B cell (primary cell): ENCODE results near the gene CTBP2. TPM values are rescaled to one million over a fixed set of nuclear protein-coding genes. Genes with fewer than 3 reads are reported as not detected.

ENCODE experiments used
- ATAC-seq: fragments of 200-7000 bp; cut with Tn5 transposase; one replicate; pipeline ENCODE4 v1.10.0; 2021; ENCODE audit warnings: low read depth, mild to moderate bottlenecking, moderate number of reproducible peaks, moderate library complexity
- CTCF ChIA-PET: fragments of 350-600 bp; sonication (Branson Sonifier 250); formaldehyde crosslinking; loops from one replicate; lab custom pipeline; 2021; ENCODE audit warnings: antibody characterized with exemption, inconsistent platforms; lab: Charles Lee
- POLR2A ChIA-PET: fragments of 350-600 bp; sonication (Branson Sonifier 250); formaldehyde crosslinking; loops from one replicate; lab custom pipeline; 2021; ENCODE audit warnings: antibody characterized with exemption; lab: Charles Lee
- DNase-seq: peaks from one replicate; pipeline ENCODE4 v3.0.0; 2013
- H2AFZ ChIP-seq: 2 replicates; pipeline ENCODE4 v1.6.1; 2012; ENCODE audit warnings: mild to moderate bottlenecking, low read depth, low read length; ENCODE audit not compliant: insufficient read depth, poor library complexity, severe bottlenecking
- H3K27ac ChIP-seq, 2 donors: 1 replicate in 1 of 2; 2 replicates in 1 of 2; pipeline ENCODE4 v1.5.1; 2012 to 2013; ENCODE audit warnings: low read length in 2 of 2, mild to moderate bottlenecking in 2 of 2, moderate library complexity in 1 of 2
- H3K27me3 ChIP-seq, 4 experiments: fragments of 200-600 bp in 1 of 4; sonication (generic) in 1 of 4; replicated peaks in 1 of 4; 1 replicate in 2 of 4; 2 replicates in 2 of 4; pipeline versions ENCODE4 v1.6.1 to v1.7.0; 2013 to 2016; ENCODE audit warnings: low read length in 3 of 4, mild to moderate bottlenecking in 2 of 4, mixed read lengths in 1 of 4, moderate library complexity in 1 of 4; ENCODE audit not compliant: insufficient read depth in 4 of 4, control insufficient read depth in 3 of 4; ENCODE audit errors: control extremely low read depth in 1 of 4
- H3K36me3 ChIP-seq, 2 experiments: replicated peaks in 1 of 2; 1 replicate in 1 of 2; 2 replicates in 1 of 2; pipeline versions ENCODE4 v1.6.1 to v1.7.1; 2013; ENCODE audit warnings: low read length in 1 of 2; ENCODE audit not compliant: insufficient read depth in 2 of 2, control insufficient read depth in 1 of 2; ENCODE audit errors: control extremely low read depth in 1 of 2, extremely low read depth in 1 of 2
- H3K4me1 ChIP-seq, 2 donors: fragments of 200-600 bp in 1 of 2; sonication (generic) in 1 of 2; 1 replicate in 1 of 2; 2 replicates in 1 of 2; pipeline versions ENCODE4 v1.5.1 to v1.6.1; 2013 to 2017; ENCODE audit warnings: low read length in 2 of 2; ENCODE audit not compliant: control insufficient read depth in 2 of 2, insufficient read depth in 2 of 2
- H3K4me2 ChIP-seq: replicated peaks from 2 replicates; pipeline ENCODE3; 2012; ENCODE audit warnings: mild to moderate bottlenecking, low read depth, low read length; ENCODE audit not compliant: poor library complexity, severe bottlenecking
- H3K4me3 ChIP-seq, 5 experiments: fragments of 200-600 bp in 1 of 5; sonication (generic) in 1 of 5; 1 replicate in 3 of 5; 2 replicates in 2 of 5; pipeline versions ENCODE4 v1.5.1 to v1.7.0; 2011 to 2016; ENCODE audit warnings: low read length in 4 of 5, mild to moderate bottlenecking in 4 of 5, low read depth in 2 of 5, control low read depth in 1 of 5, moderate library complexity in 1 of 5; ENCODE audit not compliant: insufficient read depth in 1 of 5; ENCODE audit errors: control extremely low read depth in 1 of 5, extremely low read depth in 1 of 5
- H3K79me2 ChIP-seq: fragments of 200-600 bp; sonication (generic); one replicate; pipeline ENCODE4 v1.6.0; 2016; ENCODE audit warnings: low read length; ENCODE audit not compliant: control insufficient read depth, insufficient read depth
- H3K9ac ChIP-seq: fragments of 200-600 bp; sonication (generic); 2 replicates; pipeline ENCODE4 v1.6.1; 2017; ENCODE audit warnings: mild to moderate bottlenecking, low read length, moderate library complexity
- H3K9me3 ChIP-seq, 3 donors: one replicate each; pipeline versions ENCODE4 v1.6.1 to v1.7.1; 2013; ENCODE audit warnings: low read length in 2 of 3; ENCODE audit not compliant: control insufficient read depth in 2 of 3, insufficient read depth in 1 of 3; ENCODE audit errors: control extremely low read depth in 1 of 3
- H4K20me1 ChIP-seq: 2 replicates; pipeline ENCODE4 v1.6.0; 2012; ENCODE audit warnings: mild to moderate bottlenecking, low read length; ENCODE audit not compliant: insufficient read depth, control insufficient read depth, poor library complexity, severe bottlenecking
- H3K27ac Mint-ChIP-seq: one replicate; pipeline ENCODE4 v1.8.0; 2021; ENCODE audit warnings: mixed read lengths
- H3K27me3 Mint-ChIP-seq: one replicate; pipeline ENCODE4 v1.8.0; 2021; ENCODE audit warnings: mixed read lengths
- H3K4me1 Mint-ChIP-seq: one replicate; pipeline ENCODE4 v1.8.0; 2021; ENCODE audit warnings: mixed read lengths
- H3K4me3 Mint-ChIP-seq: one replicate; pipeline ENCODE4 v1.8.0; 2021; ENCODE audit warnings: mixed read lengths
- H3K9me3 Mint-ChIP-seq: one replicate; pipeline ENCODE4 v1.8.0; 2022; ENCODE audit warnings: mixed read lengths; ENCODE audit not compliant: insufficient read depth
- EZH2 ChIP-seq: IDR thresholded peaks from 2 replicates; pipeline ENCODE4 v1.6.1; 2012; ENCODE audit warnings: borderline replicate concordance, low read depth, mild to moderate bottlenecking, moderate library complexity, low read length; ENCODE audit not compliant: insufficient read depth, poor library complexity, severe bottlenecking
- WGBS: methylation state at CpG from one replicate; pipeline ENCODE4 v1.1.5; 2013; ENCODE audit warnings: missing lambda C conversion rate; ENCODE audit not compliant: insufficient coverage; 5-methylcytosine and 5-hydroxymethylcytosine counted together
- intact Hi-C: fragments of 100-400 bp; cut with micrococcal nuclease; formaldehyde crosslinking; loops from one replicate; pipeline ENCODE4 v1.10.0; 2022
- polyA plus RNA-seq: library from polyadenylated mRNA; depleted of rRNA; stranded (reverse); fragments of >200 nt; gene quantifications from 2 replicates; pipeline ENCODE4 v1.2.3, GENCODE V29; 2012
- total RNA-seq, 2 donors: library from RNA; stranded (reverse); fragments of 120-200 nt in 1 of 2; gene quantifications; 1 replicate in 1 of 2; 2 replicates in 1 of 2; pipeline versions ENCODE4 v1.2.3 to v1.2.4, GENCODE V29; 2013 to 2022
- TF ChIP-seq, protein P1 (sequence below): fragments of 200-600 bp; IDR thresholded peaks from one replicate; pipeline ENCODE4 v1.8.0; 2022; ENCODE audit warnings: antibody characterized with exemption, mild to moderate bottlenecking

CTBP2 gene
- total and polyA plus RNA-seq, 2 donors (not counting 1 experiment from before 2014, with no cell fraction given) = 0.39 to 0.85 TPM

DNA sequence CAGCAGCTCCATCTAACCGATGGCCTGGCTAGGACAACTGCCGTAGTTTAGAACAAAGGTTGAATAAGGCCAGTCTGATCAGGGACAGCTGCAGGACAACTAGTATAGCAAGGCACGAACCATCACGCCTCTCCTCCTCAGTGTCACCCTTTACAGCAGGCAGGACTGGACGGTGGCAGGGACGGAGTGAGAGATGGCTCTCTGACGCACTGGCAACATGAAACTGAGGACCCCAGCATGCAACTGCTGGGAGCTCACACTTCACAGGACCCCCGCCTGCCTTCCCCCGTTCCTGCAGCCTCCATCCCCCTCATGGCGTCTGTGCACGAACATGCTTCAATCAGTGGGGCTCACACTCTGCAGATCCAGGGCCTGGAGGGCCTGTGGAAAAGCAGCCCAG lies 164.8 kb downstream of the CTBP2 start:
- no peak overlapping the region for H3K27ac Mint-ChIP-seq
- no peaks in the 10 kb centered on the region for H3K9me3 Mint-ChIP-seq
- no peaks in the 10 kb centered on the region for H3K27me3 Mint-ChIP-seq
- Histone ChIP-seq H3K9me3 (peaks cover 0 to 3% (median 0%) of the 10 kb centered on the region in 3 donors), H3K4me3 (no peak overlapping the region), H4K20me1 (no peaks in the 10 kb centered on the region), H3K36me3 (no peaks in the 10 kb centered on the region), H3K4me1 (no peaks in the 10 kb centered on the region), H3K4me2 (no peak overlapping the region), H3K27ac (no peak overlapping the region), H3K9ac (no peak overlapping the region), H3K79me2 (no peaks in the 10 kb centered on the region), H2AFZ (no peak overlapping the region), H3K27me3 (no peaks in the 10 kb centered on the region)
- no peak for ATAC-seq
- no peak for TF ChIP-seq EZH2
- TF ChIP-seq, protein P1, sequence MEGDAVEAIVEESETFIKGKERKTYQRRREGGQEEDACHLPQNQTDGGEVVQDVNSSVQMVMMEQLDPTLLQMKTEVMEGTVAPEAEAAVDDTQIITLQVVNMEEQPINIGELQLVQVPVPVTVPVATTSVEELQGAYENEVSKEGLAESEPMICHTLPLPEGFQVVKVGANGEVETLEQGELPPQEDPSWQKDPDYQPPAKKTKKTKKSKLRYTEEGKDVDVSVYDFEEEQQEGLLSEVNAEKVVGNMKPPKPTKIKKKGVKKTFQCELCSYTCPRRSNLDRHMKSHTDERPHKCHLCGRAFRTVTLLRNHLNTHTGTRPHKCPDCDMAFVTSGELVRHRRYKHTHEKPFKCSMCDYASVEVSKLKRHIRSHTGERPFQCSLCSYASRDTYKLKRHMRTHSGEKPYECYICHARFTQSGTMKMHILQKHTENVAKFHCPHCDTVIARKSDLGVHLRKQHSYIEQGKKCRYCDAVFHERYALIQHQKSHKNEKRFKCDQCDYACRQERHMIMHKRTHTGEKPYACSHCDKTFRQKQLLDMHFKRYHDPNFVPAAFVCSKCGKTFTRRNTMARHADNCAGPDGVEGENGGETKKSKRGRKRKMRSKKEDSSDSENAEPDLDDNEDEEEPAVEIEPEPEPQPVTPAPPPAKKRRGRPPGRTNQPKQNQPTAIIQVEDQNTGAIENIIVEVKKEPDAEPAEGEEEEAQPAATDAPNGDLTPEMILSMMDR = no peak
- no peaks in the 10 kb centered on the region for H3K4me1 Mint-ChIP-seq
- WGBS = 97% methylated on average over 11 of the region's 11 CpGs
- CTCF ChIA-PET = no interaction called here
- intact Hi-C loops = no loop called here
- H3K4me3 Mint-ChIP-seq = no peak overlapping the region
- no peak for DNase-seq
- POLR2A ChIA-PET = no interaction called here

DNA sequence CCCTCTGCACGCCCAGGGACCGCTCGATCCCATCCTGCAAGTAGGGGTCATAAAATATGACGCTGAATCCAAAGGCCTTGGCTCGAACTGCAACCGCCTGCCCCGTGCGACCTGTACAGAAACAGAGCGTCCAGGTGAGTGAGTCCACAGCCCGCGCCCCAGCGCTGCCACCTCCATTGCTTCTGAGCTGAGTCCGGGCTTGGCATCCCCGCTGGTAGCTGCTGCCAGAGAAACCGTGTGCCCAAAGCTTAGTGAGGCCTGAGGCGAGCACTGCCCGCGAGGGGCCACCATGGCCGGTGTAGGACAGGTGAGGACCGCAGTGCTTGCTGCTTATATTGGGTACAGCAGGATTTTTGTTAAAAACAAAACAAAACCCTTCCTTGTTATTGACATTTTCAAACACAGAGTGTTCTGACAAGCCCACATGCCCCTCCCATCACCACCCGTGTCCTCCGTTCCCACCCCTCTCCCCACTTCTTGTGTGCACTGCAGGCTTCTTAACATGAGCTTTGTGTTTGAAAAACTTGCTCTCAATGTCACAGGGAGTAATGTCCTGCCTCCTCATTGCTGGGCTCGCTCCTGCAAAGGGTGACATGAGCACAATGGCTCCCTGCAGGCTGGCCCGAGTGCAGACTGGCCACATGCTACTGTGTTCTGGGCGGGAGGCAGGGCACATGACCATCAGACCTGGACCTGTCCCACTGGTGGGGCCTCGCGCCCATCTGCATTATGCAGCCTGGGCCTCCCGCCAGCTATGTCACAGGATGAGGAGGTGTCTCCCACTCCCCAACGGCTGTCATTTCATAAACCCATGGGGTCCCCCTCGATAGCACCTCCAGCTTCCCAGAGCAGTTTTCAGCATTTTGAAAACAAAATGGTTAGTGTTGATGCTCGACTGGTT lies 165.5 kb downstream of the CTBP2 start:
- TF ChIP-seq, protein P1 = no peak
- TF ChIP-seq EZH2 = no peak
- no peak overlapping the region for H3K4me3 Mint-ChIP-seq
- no peaks in the 10 kb centered on the region for H3K4me1 ChIP-seq
- no peaks in the 10 kb centered on the region for H3K27me3 ChIP-seq
- no peak overlapping the region for H2AFZ ChIP-seq
- H3K36me3 ChIP-seq = no peaks in the 10 kb centered on the region
- H3K27me3 Mint-ChIP-seq = no peaks in the 10 kb centered on the region
- no peak overlapping the region for H3K4me3 ChIP-seq
- WGBS = 96% methylated on average over 24 of the region's 31 CpGs
- H4K20me1 ChIP-seq = no peaks in the 10 kb centered on the region
- CTCF ChIA-PET = no interaction called here
- H3K79me2 ChIP-seq = no peaks in the 10 kb centered on the region
- H3K27ac Mint-ChIP-seq = no peak overlapping the region
- no peaks in the 10 kb centered on the region for H3K4me1 Mint-ChIP-seq
- no peak for ATAC-seq
- DNase-seq = no peak
- no peak overlapping the region for H3K27ac ChIP-seq
- peaks cover 0 to 3% (median 0%) of the 10 kb centered on the region in 3 donors for H3K9me3 ChIP-seq
- intact Hi-C loops = no loop called here
- no peak overlapping the region for H3K4me2 ChIP-seq
- H3K9ac ChIP-seq = no peak overlapping the region
- H3K9me3 Mint-ChIP-seq = no peaks in the 10 kb centered on the region
- POLR2A ChIA-PET = no interaction called here
